NCI-H2107 treated with DMSO at 0.1 percent for 48 hours (cell line): ENCODE results near the gene NIPAL4.

Experiments
- DNase-seq: peaks from one replicate; lab custom pipeline; 2025; ENCODE audit not compliant: unreplicated experiment; lab: John Stamatoyannopoulos, UW

Gene NIPAL4

GRCh38 chr5:157485340-157485739 lies 25.3 kb downstream of the NIPAL4 start:
- DNase-seq: no peak

GRCh38 chr5:157485811-157486210 lies 25.8 kb downstream of the NIPAL4 start:
- DNase-seq: no peak

- no peak for DNase-seq
Observed at GRCh38 chr5:157486221-157486681, 26.2 kb downstream of the NIPAL4 start.

GRCh38 chr5:157486861-157487260 lies 26.8 kb downstream of the NIPAL4 start:
- DNase-seq: no peak

GRCh38 chr5:157487358-157487757 lies 27.3 kb downstream of the NIPAL4 start:
- DNase-seq: no peak

GRCh38 chr5:157491471-157491995 lies 31.5 kb downstream of the NIPAL4 start:
- DNase-seq: no peak

- no peak for DNase-seq
Observed at GRCh38 chr5:157492886-157493285, 32.9 kb downstream of the NIPAL4 start.

- DNase-seq: no peak
Observed at GRCh38 chr5:157494178-157494832, 34.3 kb downstream of the NIPAL4 start.

- no peak for DNase-seq
Observed at GRCh38 chr5:157496864-157497263, 36.9 kb downstream of the NIPAL4 start.

GRCh38 chr5:157497875-157498611 lies 38.0 kb downstream of the NIPAL4 start:
- no peak for DNase-seq

GRCh38 chr5:157502143-157502647 lies 42.2 kb downstream of the NIPAL4 start:
- DNase-seq: no peak

- DNase-seq: no peak
Observed at GRCh38 chr5:157504053-157504452, 44.0 kb downstream of the NIPAL4 start.

- no peak for DNase-seq
Observed at GRCh38 chr5:157505496-157505895, 45.5 kb downstream of the NIPAL4 start.

- no peak for DNase-seq
Observed at GRCh38 chr5:157506066-157506590, 46.1 kb downstream of the NIPAL4 start.

- DNase-seq: no peak
Observed at GRCh38 chr5:157506981-157507780, 47.2 kb downstream of the NIPAL4 start.

GRCh38 chr5:157509093-157509492 lies 49.1 kb downstream of the NIPAL4 start:
- DNase-seq: no peak

- no peak for DNase-seq
Observed at GRCh38 chr5:157509587-157509986, 49.6 kb downstream of the NIPAL4 start.

GRCh38 chr5:157510682-157511081 lies 50.7 kb downstream of the NIPAL4 start:
- DNase-seq: no peak

- no peak for DNase-seq
Observed at GRCh38 chr5:157511651-157512644, 51.9 kb downstream of the NIPAL4 start.

- no peak for DNase-seq
Observed at GRCh38 chr5:157513182-157513581, 53.2 kb downstream of the NIPAL4 start.
